Karpas-422 (cell line): ENCODE measurements around the gene HIF1A. TPM values are rescaled to one million over a fixed set of nuclear protein-coding genes. Genes with fewer than 3 reads are reported as not detected.

Experiments used
- DNase-seq: peaks from one replicate; pipeline ENCODE4 v3.0.0-alpha.2; 2015
- H2AFZ ChIP-seq: fragments of 200-600 bp; sonication (generic); 2 replicates; pipeline ENCODE4 v1.6.1; 2014; ENCODE audit warnings: antibody characterized with exemption, low read length, mixed read lengths
- H3K27ac ChIP-seq: fragments of 200-600 bp; sonication (generic); 2 replicates; pipeline ENCODE4 v1.5.1; 2014; ENCODE audit warnings: mild to moderate bottlenecking, low read length, moderate library complexity
- H3K27me3 ChIP-seq: fragments of 200-600 bp; sonication (generic); 2 replicates; pipeline ENCODE4 v1.6.1; 2014; ENCODE audit warnings: low read length, mixed read lengths
- H3K36me3 ChIP-seq: fragments of 200-600 bp; sonication (generic); 2 replicates; pipeline ENCODE4 v1.6.1; 2014; ENCODE audit warnings: low read length, mixed read lengths; ENCODE audit not compliant: insufficient read depth
- H3K4me1 ChIP-seq: fragments of 200-600 bp; sonication (generic); 2 replicates; pipeline ENCODE4 v1.6.1; 2014; ENCODE audit warnings: mild to moderate bottlenecking, low read length, mixed read lengths
- H3K4me2 ChIP-seq: fragments of 200-600 bp; sonication (generic); 2 replicates; pipeline ENCODE4 v1.6.1; 2014; ENCODE audit warnings: low read length, low read depth, mild to moderate bottlenecking; ENCODE audit not compliant: poor library complexity, severe bottlenecking
- H3K4me3 ChIP-seq: fragments of 200-600 bp; sonication (generic); 2 replicates; pipeline ENCODE4 v1.5.1; 2014; ENCODE audit warnings: mild to moderate bottlenecking, antibody characterized with exemption, low read length, mixed read lengths
- H3K79me2 ChIP-seq: fragments of 200-600 bp; sonication (generic); 2 replicates; pipeline ENCODE4 v1.6.1; 2014; ENCODE audit warnings: mild to moderate bottlenecking, low read length, mixed read lengths
- H3K9ac ChIP-seq: fragments of 200-600 bp; sonication (generic); 2 replicates; pipeline ENCODE4 v1.6.0; 2014; ENCODE audit warnings: low read length
- H3K9me2 ChIP-seq: fragments of 200-600 bp; sonication (generic), shearing (Covaris generic); replicated peaks from 2 replicates; pipeline ENCODE4 v1.6.0; 2014; ENCODE audit warnings: mild to moderate bottlenecking, low read length, moderate library complexity; ENCODE audit not compliant: insufficient read depth
- H3K9me3 ChIP-seq: fragments of 300-700, 200-600 bp; sonication (generic); 2 replicates; pipeline ENCODE4 v1.6.1; 2014; ENCODE audit warnings: low read length, mixed read lengths
- H4K20me1 ChIP-seq: fragments of 200-600 bp; sonication (generic); 2 replicates; pipeline ENCODE4 v1.6.1; 2014; ENCODE audit warnings: mild to moderate bottlenecking, antibody characterized with exemption, low read length, low read depth; ENCODE audit not compliant: insufficient read depth
- total RNA-seq: library from RNA; depleted of rRNA; stranded (reverse); fragments of >200 nt; shearing (Covaris generic); gene quantifications from 2 replicates; pipeline ENCODE4 v1.2.3, GENCODE V29; 2014; ENCODE audit warnings: low replicate concordance

HIF1A gene
- total RNA-seq, 1 experiment from 2014 or later, result 233 TPM

GRCh38 chr14:61678975-61679374, 16.3 kb upstream of the HIF1A start:
- Histone ChIP-seq H4K20me1 (no peaks in the 10 kb centered on the region), H3K36me3 (no peaks in the 10 kb centered on the region), H3K4me1 (peaks cover 4% of the 10 kb centered on the region; the same call in 1 of the 2 replicates), H3K27me3 (no peaks in the 10 kb centered on the region; the same call in 1 of the 2 replicates), H3K4me2 (no peak overlapping the region), H3K9me3 (no peaks in the 10 kb centered on the region), H3K9ac (no peak overlapping the region), H2AFZ (no peak overlapping the region), H3K9me2 (no peaks in the 10 kb centered on the region), H3K79me2 (no peaks in the 10 kb centered on the region), H3K4me3 (no peak overlapping the region), H3K27ac (no peak overlapping the region)
- no peak for DNase-seq

GRCh38 chr14:61681413-61681812, 13.9 kb upstream of the HIF1A start:
- no peaks in the 10 kb centered on the region for H4K20me1 ChIP-seq

GRCh38 chr14:61683108-61683507, 12.2 kb upstream of the HIF1A start:
- Histone ChIP-seq H3K36me3 (no peaks in the 10 kb centered on the region), H3K9ac (no peak overlapping the region), H4K20me1 (no peaks in the 10 kb centered on the region), H3K4me2 (no peak overlapping the region), H3K27ac (no peak overlapping the region), H3K27me3 (no peaks in the 10 kb centered on the region), H3K9me3 (no peaks in the 10 kb centered on the region), H3K9me2 (no peaks in the 10 kb centered on the region), H2AFZ (no peak overlapping the region), H3K79me2 (no peaks in the 10 kb centered on the region), H3K4me1 (peaks cover 4% of the 10 kb centered on the region; the same call in 1 of the 2 replicates), H3K4me3 (no peak overlapping the region)
- DNase-seq, result no peak

More at GRCh38 chr14:61681413-61681812, 13.9 kb upstream of the HIF1A start:
- Histone ChIP-seq H3K27me3 (no peaks in the 10 kb centered on the region), H3K4me2 (no peak overlapping the region), H3K79me2 (no peaks in the 10 kb centered on the region), H3K4me1 (peaks cover 4% of the 10 kb centered on the region; the same call in 1 of the 2 replicates), H3K9me3 (no peaks in the 10 kb centered on the region), H2AFZ (no peak overlapping the region), H3K36me3 (no peaks in the 10 kb centered on the region), H3K9me2 (no peaks in the 10 kb centered on the region), H3K4me3 (no peak overlapping the region), H3K27ac (no peak overlapping the region), H3K9ac (no peak overlapping the region)
- DNase-seq, result no peak

- Histone ChIP-seq H3K4me2 (no peak overlapping the region), H3K4me3 (no peak overlapping the region), H3K79me2 (no peaks in the 10 kb centered on the region), H3K9me3 (peaks cover 10% of the 10 kb centered on the region), H3K9ac (no peak overlapping the region), H3K27ac (no peak overlapping the region), H3K27me3 (peaks cover 3% of the 10 kb centered on the region; the same call in 1 of the 2 replicates), H3K36me3 (no peaks in the 10 kb centered on the region), H2AFZ (no peak overlapping the region), H4K20me1 (no peaks in the 10 kb centered on the region), H3K4me1 (peaks cover 9% of the 10 kb centered on the region), H3K9me2 (no peaks in the 10 kb centered on the region)
- DNase-seq, result no peak
Measured at GRCh38 chr14:61690039-61690438, 5.3 kb upstream of the HIF1A start.

- H4K20me1 ChIP-seq, result peaks cover 1% of the 10 kb centered on the region; the same call in 1 of the 2 replicates
- no peak overlapping the region for H3K4me3 ChIP-seq
- H3K27ac ChIP-seq, result no peak overlapping the region
- H2AFZ ChIP-seq, result no peak overlapping the region
- peaks cover 9% of the 10 kb centered on the region for H3K4me1 ChIP-seq
- no peaks in the 10 kb centered on the region for H3K9me2 ChIP-seq
- no peak overlapping the region for H3K9ac ChIP-seq
- DNase-seq, result no peak
- H3K4me2 ChIP-seq, result no peak overlapping the region
- no peaks in the 10 kb centered on the region for H3K36me3 ChIP-seq
- peaks cover 7% of the 10 kb centered on the region for H3K79me2 ChIP-seq
- H3K9me3 ChIP-seq, result peaks cover 10% of the 10 kb centered on the region
- peaks cover 3% of the 10 kb centered on the region; the same call in 1 of the 2 replicates for H3K27me3 ChIP-seq
Measured at GRCh38 chr14:61690982-61691381, 4.3 kb upstream of the HIF1A start.

GRCh38 chr14:61691495-61691894, 3.8 kb upstream of the HIF1A start:
- H3K4me1 ChIP-seq, result peaks cover 9% of the 10 kb centered on the region
- no peak overlapping the region for H3K27ac ChIP-seq

GRCh38 chr14:61694039-61694438, 1.3 kb upstream of the HIF1A start:
- H3K4me2 ChIP-seq, result peak overlapping the region; percentile 82
- H3K9ac ChIP-seq, result no peak overlapping the region
- H3K36me3 ChIP-seq, result no peaks in the 10 kb centered on the region; the same call in 1 of the 2 replicates
- H4K20me1 ChIP-seq, result peaks cover 30% of the 10 kb centered on the region
- H3K4me1 ChIP-seq, result peaks cover 31% of the 10 kb centered on the region
- peaks cover 10% of the 10 kb centered on the region for H3K9me3 ChIP-seq
- no peak overlapping the region for H3K4me3 ChIP-seq
- no peak overlapping the region for H3K27ac ChIP-seq
- no peaks in the 10 kb centered on the region for H3K9me2 ChIP-seq
- peaks cover 37% of the 10 kb centered on the region for H3K79me2 ChIP-seq
- H2AFZ ChIP-seq, result no peak overlapping the region
- no peak for DNase-seq
- peaks cover 3% of the 10 kb centered on the region; the same call in 1 of the 2 replicates for H3K27me3 ChIP-seq

More at GRCh38 chr14:61691495-61691894, 3.8 kb upstream of the HIF1A start:
- no peak overlapping the region for H3K4me3 ChIP-seq
- H3K9me3 ChIP-seq, result peaks cover 10% of the 10 kb centered on the region
- no peaks in the 10 kb centered on the region; the same call in 1 of the 2 replicates for H3K36me3 ChIP-seq
- H3K79me2 ChIP-seq, result peaks cover 12% of the 10 kb centered on the region
- no peak for DNase-seq
- no peak overlapping the region for H3K9ac ChIP-seq
- H3K27me3 ChIP-seq, result peaks cover 3% of the 10 kb centered on the region; the same call in 1 of the 2 replicates
- H3K4me2 ChIP-seq, result no peak overlapping the region
- peaks cover 6% of the 10 kb centered on the region for H4K20me1 ChIP-seq
- H3K9me2 ChIP-seq, result no peaks in the 10 kb centered on the region
- no peak overlapping the region for H2AFZ ChIP-seq

- Histone ChIP-seq H3K9ac (peak overlapping the region; percentile 98), H4K20me1 (peaks cover 46% of the 10 kb centered on the region), H2AFZ (no peak overlapping the region), H3K27me3 (no peaks in the 10 kb centered on the region; the same call in 1 of the 2 replicates), H3K4me3 (peak overlapping the region; percentile 91), H3K9me2 (no peaks in the 10 kb centered on the region), H3K9me3 (peaks cover under 1% of the 10 kb centered on the region; the same call in 1 of the 2 replicates), H3K4me1 (peaks cover 50% of the 10 kb centered on the region), H3K4me2 (peak overlapping the region; percentile 88), H3K27ac (peak overlapping the region; percentile 87), H3K36me3 (peaks cover 7% of the 10 kb centered on the region; the same call in 1 of the 2 replicates), H3K79me2 (peaks cover 56% of the 10 kb centered on the region)
- peak; percentile 85 for DNase-seq
Measured at GRCh38 chr14:61695695-61696527, 598 bp downstream of the HIF1A start.
